Amygdala (tissue), 56 donors: Measurements from ENCODE around the gene OAT.
"Not testable (repeated sequence)": the region's sequence is repeated elsewhere in the genome, so short reads cannot be mapped to it uniquely, and the experiment has no call there.

Experiments
- DNase-seq, 56 donors: peaks; one replicate each; lab custom pipeline; 2025; lab: John Stamatoyannopoulos, UW

Gene OAT

GRCh38 chr10:124380256-124380995, 38.3 kb downstream of the OAT start:
- no peak for DNase-seq

GRCh38 chr10:124379609-124380193, 39.0 kb downstream of the OAT start:
- no peak for DNase-seq

GRCh38 chr10:124378881-124379471, 39.7 kb downstream of the OAT start:
- peak in 6 of 56 donors; percentile 7 to 28 (median 14) for DNase-seq

GRCh38 chr10:124378271-124378670, 40.5 kb downstream of the OAT start:
- DNase-seq = no peak

GRCh38 chr10:124377101-124377500, 41.6 kb downstream of the OAT start:
- DNase-seq = no peak

- DNase-seq = no peak
Measured at GRCh38 chr10:124376411-124376810, 42.3 kb downstream of the OAT start.

- no peak for DNase-seq
Measured at GRCh38 chr10:124375691-124376090, 43.0 kb downstream of the OAT start.

- no peak for DNase-seq
Measured at GRCh38 chr10:124375353-124375614, 43.4 kb downstream of the OAT start.

GRCh38 chr10:124374535-124375352, 44.0 kb downstream of the OAT start:
- no peak for DNase-seq

- DNase-seq = no peak
Measured at GRCh38 chr10:124372899-124373298, 45.8 kb downstream of the OAT start.

GRCh38 chr10:124370426-124370825, 48.3 kb downstream of the OAT start:
- no peak for DNase-seq

GRCh38 chr10:124369986-124370385, 48.7 kb downstream of the OAT start:
- DNase-seq = no peak

GRCh38 chr10:124369533-124369932, 49.2 kb downstream of the OAT start:
- not testable (repeated sequence) for DNase-seq

- DNase-seq = no peak
Measured at GRCh38 chr10:124369066-124369465, 49.7 kb downstream of the OAT start.

- no peak for DNase-seq
Measured at GRCh38 chr10:124367936-124368335, 50.8 kb downstream of the OAT start.

GRCh38 chr10:124367414-124367813, 51.3 kb downstream of the OAT start:
- no peak for DNase-seq

GRCh38 chr10:124366825-124367224, 51.9 kb downstream of the OAT start:
- DNase-seq = no peak

GRCh38 chr10:124366343-124366742, 52.4 kb downstream of the OAT start:
- no peak for DNase-seq

GRCh38 chr10:124364674-124365073, 54.0 kb downstream of the OAT start:
- DNase-seq = no peak

GRCh38 chr10:124362568-124362967, 56.2 kb downstream of the OAT start:
- no peak for DNase-seq

- no peak for DNase-seq
Measured at GRCh38 chr10:124359336-124359832, 59.3 kb downstream of the OAT start.
